Inflammatory macrophage treated with lipopolysaccharide for 1 hour (primary cell): ENCODE measurements around the gene SNX20.
A peak's percentile ranks its signal among the peaks of the same experiment; 100 is the strongest.

Experiments
- DNase-seq, 2 donors: peaks; one replicate each; pipeline ENCODE4 v3.0.0-alpha.2; 2020 to 2022

The SNX20 gene

DNA sequence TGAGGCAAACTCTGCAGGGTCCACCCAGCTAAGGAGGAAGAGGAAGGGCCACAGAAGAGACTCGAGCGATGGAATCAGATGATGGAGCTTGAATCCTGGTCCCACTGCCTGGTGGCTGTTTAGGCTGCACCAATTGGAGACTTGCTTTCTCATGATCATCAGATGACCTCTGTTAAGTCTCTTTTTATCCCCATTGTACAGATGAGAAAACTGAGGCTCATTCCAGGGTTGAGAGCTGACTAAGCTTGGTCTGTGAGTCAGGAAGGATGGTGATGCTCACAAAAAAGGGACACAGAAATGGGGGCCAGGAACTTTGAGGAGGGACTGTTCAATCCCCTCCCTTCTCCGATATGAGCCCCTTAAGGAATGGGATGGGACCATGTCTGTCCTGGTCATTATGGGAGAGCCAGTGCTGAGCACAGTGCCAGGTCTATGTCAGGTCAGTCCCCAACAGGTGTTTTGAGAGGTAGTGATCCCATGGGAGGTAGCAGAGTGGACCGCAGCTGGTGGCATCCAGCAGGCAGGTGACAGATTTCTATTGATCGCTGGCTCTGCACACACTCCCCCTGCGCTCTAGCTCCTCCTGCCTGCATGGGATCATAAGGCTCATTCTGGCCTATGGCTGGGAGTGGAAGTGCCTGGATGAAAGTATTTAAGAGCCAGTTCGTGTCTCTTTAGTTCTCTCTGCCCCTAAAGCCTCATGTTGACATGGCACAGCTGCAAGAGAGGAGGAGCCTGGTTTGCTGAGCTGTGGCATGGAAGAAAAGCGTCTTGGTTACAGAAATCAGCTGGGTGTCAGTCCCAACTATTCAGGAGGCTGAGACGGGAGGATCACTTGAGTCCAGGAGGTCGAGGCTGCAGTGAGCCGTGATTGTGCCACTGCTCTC is 27.2 kb downstream of the SNX20 start:
- no peak for DNase-seq

DNA sequence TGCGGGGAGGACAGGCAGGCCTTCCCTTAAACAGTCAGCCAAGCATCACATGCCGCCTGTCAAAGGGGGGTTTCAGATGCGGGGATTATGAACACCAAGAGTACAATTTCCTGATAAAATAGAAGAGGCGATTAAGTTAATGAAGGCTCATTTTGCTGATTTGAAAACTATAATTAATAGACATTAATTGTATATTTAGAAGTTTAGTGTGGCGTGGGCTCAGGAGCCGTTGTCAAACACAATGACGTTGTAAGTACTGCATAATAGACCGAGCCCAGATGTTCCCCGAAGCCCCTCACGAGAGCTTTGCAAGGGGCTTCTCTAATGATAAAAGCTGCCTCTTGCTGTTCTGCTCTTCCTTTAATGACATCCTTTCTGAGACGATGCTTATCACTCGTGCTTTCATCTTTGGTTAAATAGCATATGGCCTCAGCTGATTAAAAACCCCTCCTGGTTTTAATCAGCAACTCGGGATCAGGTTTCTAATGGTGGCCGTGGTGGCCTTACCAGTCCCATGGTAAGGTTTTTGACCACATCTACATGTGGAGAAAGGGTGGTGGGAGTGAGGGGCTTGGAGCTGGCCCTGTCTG is 28.2 kb downstream of the SNX20 start:
- DNase-seq: no peak

DNA sequence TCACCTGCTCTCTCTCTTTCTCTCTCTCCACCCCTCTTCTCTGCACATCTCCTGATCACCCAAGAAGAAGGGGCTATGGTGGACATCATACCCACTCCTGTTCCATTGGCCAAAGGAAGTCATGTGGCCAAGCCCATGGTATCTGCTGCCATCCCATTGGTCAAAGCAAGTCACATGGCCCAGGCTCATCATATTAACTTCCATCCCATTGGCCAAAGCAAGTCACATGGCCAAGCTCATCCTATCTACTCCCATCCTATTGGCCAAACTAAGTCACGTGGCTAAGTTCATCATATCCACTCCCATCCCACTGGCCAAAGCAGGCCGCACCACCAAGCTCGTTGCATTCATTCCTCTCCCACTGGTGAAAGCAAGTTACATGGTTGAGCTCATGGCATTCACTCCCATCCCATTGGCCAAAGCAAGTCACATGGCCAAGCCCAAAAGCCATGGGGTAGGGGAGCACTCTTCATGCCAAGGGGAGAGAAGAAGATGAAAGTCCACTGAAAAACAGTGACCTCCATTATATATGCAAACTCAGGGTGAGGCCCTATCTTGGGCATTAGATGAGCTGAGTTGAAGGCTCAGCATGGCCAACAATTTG is 29.2 kb downstream of the SNX20 start:
- no peak for DNase-seq

DNA sequence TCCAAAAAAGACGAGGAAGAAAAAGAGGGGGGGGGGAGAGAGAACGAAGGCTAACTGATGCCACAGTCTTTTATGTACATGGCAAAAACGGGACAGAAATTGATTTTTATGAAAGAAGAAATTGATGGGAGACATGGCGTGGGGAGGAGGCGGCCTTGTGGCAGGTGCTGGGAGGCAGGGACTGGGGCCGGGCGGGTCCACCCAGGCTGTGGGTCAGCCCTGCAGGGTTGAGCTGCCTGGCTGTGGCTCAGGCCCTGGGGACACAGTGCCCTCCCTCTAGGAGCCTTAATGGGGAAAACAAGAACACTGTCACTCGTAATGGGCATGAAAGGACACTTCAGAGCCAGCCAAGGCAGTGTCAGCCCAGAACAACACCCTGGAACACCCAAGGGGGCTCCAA is 34.8 kb downstream of the SNX20 start:
- DNase-seq: no peak

- no peak for DNase-seq
These were observed 35.4 kb downstream of the SNX20 start for GRCh38 chr16:50645563-50646220.

- peak; percentile 28 to 35 for DNase-seq
These were observed 36.4 kb downstream of the SNX20 start for GRCh38 chr16:50644729-50645128.

DNA sequence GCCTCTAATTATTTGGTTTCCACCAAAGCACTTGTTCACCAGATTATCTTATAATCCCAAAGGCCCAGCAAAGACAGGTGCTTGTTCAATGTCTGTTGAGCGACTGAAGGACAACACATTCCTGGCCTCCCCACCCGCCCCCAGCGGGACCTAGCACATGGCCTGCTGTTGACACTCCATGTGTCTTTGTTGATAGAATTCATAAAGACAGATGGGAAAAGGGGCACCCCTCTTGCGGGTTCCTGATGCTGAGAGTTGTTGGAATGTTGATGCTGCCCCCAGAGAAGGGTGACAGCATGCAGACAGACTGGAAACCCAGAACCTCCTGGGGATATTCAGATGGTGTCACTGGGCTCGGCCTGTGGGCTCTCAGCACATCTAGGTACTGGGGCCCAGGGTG is 36.9 kb downstream of the SNX20 start:
- DNase-seq: no peak

GRCh38 chr16:50643192-50643591 is 37.9 kb downstream of the SNX20 start:
- no peak for DNase-seq

DNA sequence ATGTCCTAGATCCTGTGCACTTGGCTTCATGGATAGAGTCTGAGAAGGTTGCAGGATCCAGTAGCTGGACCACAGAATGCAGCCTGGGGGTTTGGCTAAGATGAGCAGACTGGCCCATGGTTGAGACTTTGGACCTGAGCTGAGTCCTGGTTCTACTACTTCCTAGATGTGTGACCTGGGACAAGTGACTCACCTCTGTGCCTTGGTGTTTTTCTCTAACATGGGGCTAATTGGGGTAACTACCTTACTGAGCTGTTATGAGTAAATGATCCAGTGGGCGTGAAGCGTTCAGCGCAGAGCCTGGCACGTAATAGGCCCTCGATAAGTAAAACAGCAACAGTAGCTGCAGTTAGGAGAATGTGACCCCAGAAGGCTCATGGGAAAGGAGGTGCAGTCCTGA is 38.8 kb downstream of the SNX20 start:
- DNase-seq: no peak

GRCh38 chr16:50641818-50642187 is 39.3 kb downstream of the SNX20 start:
- no peak for DNase-seq

DNA sequence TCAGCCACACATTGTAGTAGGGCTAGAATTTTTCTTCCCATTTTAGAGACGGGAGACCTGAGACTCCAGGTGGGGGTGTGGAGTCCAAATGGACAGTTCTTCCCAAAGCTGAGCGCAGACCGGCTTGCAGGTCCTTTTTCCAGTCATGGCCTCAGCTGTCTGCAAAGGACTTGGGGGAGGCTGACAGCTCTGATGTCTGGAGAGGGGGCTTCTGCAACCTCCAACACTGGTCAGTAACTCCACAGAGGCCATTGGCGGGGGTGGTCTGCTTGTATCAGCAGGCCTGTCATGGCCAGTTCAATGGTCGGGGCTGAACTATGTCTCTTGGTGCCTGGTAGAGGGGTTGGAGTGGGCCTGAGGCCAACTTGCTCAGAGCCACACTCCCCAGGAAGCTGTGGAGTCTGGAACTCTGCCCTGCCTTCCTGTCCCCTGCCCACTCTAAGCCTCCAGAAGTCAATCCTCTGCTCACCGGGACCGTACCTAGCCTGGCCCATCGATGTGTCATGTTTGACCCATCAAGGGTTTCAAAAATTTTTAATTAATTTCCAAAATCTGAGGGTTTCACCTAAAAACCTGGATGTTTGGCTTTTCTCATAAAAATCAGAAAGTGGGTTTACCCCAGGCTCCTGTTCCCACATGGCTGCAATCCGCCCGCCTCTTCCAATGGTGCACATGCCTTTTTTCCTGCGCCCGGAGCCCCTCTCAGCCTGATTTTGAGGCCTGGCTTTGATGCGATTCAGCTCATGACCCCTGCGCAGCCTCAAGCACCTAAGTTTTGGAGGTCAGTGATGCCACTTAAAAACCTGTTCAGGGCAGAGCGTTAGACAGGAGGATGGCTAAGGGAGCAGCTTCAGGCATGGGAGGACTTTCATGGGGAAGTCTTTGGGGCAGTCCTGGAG is 39.9 kb downstream of the SNX20 start:
- no peak for DNase-seq

- no peak for DNase-seq
These were observed 40.7 kb downstream of the SNX20 start for GRCh38 chr16:50640391-50640790.

DNA sequence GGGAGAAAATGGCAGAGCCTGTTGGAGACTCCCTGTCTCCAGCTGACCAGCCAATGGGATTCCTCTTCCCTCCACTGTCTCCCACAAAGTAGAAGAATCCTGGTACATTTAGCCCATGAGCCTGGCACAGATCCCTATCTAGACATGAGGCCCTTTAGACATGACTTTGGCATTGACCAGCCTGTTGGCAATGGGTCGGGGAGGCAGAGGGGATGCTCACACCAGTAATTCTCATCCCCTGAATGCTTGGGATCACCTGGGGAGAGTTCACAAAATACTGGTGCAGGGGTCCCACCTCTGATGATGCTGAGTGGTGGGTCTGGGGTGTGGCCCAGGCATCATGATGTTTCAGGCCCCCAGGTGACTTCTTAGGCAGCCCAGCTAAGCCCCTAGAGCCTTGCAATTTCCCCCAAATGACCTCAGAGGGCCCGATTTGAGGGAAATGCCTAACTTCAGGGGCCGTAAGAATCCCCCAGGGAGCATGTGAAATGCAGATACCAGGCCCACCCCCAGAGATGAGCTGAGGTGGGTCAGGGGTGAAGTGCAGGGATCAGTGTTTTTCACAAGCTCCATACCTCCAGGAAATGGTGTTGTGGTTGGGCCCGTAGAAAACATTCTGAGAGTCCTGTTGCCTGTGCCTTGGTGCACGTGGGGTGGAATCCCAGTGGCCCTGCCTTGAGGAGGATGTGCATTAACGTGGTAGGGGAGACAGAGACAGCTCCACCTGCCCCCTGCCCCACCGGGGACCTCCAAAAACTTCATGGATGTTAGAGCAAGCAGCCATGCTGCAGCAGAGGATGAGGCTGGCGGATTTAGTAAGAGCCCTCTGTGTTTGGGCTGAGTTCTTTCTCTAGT is 42.1 kb downstream of the SNX20 start:
- no peak for DNase-seq

- DNase-seq: no peak
These were observed 43.2 kb downstream of the SNX20 start for GRCh38 chr16:50637716-50638602.

DNA sequence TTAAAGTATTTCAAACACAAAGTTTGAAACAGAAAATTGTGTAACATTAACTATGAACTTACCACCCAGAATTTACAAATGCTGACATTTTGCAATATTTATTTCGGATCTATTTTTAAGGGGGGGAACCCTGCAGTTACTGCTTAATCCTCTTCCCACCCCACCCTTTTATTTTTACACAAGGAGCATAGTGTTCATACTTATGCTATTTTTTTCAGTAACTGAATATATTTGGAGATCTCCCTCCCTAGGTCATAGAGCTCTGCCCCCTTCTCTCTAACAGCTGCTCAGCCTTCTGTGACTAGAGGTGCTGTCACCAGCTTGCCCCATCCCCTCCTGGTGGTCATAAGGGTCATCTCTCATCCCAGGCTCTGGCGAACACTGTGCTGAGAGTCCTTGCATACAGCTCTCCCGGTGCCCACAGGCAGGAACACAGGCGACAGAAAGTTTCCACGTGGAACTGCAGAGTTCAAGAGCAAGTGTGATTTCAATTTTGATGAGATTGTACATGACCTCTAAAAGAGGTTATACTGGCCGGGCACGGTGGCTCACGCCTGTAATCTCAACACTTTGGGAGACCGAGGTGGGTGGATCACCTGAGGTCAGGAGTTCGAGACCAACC is 44.2 kb downstream of the SNX20 start:
- DNase-seq: no peak

DNA sequence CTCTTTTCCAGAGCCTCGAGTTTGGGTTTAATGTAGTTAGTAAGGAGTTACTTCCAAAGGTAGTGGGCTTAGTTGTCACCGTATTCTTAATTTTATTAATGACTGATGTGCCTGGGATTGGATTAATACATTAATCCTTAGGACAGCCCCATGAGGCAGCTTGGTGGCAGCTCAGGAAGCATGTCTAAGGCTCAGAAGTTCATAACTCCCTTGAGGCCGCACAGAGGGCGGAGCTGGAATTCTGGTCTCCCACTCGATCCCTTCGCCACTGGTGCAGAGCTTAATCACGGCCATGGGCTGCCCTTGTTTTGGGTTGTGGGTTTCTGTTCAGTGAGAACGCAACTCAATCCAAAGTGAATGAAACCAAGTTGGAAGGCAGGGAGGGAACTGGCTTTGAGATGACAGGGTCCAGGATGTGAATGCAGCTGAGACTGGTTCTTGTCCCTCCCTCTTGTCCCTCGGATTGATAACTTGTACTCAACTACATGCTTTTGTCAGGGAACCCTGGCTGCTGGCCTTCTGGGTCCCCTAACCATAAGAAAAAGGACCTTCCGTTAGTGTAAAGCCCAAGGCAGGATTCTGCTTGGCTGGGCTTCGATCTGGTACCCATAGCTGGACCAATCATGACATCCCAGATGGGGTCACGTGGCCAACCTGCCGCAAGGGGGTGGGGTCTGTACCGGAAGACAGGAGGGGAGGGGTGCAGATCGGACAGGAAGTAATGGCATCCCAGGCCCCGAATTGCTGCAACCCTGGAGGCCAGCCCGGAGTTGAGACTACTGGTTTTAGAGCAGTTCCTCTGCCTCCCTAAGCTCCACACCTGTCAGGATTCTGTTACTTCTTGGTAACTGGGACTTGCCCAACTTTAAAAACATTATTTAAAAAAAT is 45.4 kb downstream of the SNX20 start:
- no peak for DNase-seq

GRCh38 chr16:50634947-50635346 is 46.2 kb downstream of the SNX20 start:
- no peak for DNase-seq

- no peak for DNase-seq
These were observed 47.0 kb downstream of the SNX20 start for GRCh38 chr16:50634090-50634489.
